Caco-2 (cell line): ENCODE results near the gene P2RX6. TPM values are rescaled to one million over a fixed set of nuclear protein-coding genes. Genes with fewer than 3 reads are reported as not detected.
"Not testable (repeated sequence)": the region's sequence is repeated elsewhere in the genome, so short reads cannot be mapped to it uniquely, and the experiment has no call there.

ENCODE experiments used
- BruUV-seq: library from RNA; stranded (reverse); fragments of 400-500 nt; replicated peaks from 2 replicates; lab custom pipeline; 2021; lab: Mats Ljungman, UMichigan
- CTCF ChIA-PET: fragments of 300-600 bp; sonication (Branson Sonifier 250); formaldehyde crosslinking; loops from one replicate; lab custom pipeline; 2022; ENCODE audit warnings: antibody characterized with exemption; lab: Charles Lee
- POLR2A ChIA-PET: fragments of 300-600 bp; sonication (Branson Sonifier 250); formaldehyde crosslinking; loops from one replicate; lab custom pipeline; 2022; ENCODE audit warnings: antibody characterized with exemption; lab: Charles Lee
- DNase-seq, 2 experiments: peaks; one replicate each; pipeline versions ENCODE4 v3.0.0 to v3.0.0-alpha.2; 2020 to 2022
- H3K27me3 ChIP-seq: replicated peaks from 2 replicates; pipeline ENCODE4 v1.6.0; 2011; ENCODE audit warnings: low read length; ENCODE audit not compliant: control insufficient read depth, insufficient read depth
- H3K36me3 ChIP-seq: 2 replicates; pipeline ENCODE4 v1.5.1; 2011; ENCODE audit warnings: low read length; ENCODE audit not compliant: control insufficient read depth, insufficient read depth
- H3K4me1 ChIP-seq: fragments of 250-450 bp; sonication (Bioruptor Pico); 2 replicates; pipeline ENCODE4 v1.5.1; 2020; ENCODE audit warnings: mild to moderate bottlenecking
- H3K4me3 ChIP-seq: 2 replicates; pipeline ENCODE4 v1.5.1; 2011; ENCODE audit warnings: low read depth, mild to moderate bottlenecking, control low read depth, low read length
- H3K9me3 ChIP-seq: fragments of 250-450 bp; sonication (Bioruptor Pico); 2 replicates; pipeline ENCODE4 v1.5.1; 2020; ENCODE audit warnings: mild to moderate bottlenecking, moderate library complexity
- H3K27ac Mint-ChIP-seq: one replicate; pipeline ENCODE4 v1.8.0; 2022; ENCODE audit warnings: mixed read lengths; ENCODE audit not compliant: unreplicated experiment
- H3K27me3 Mint-ChIP-seq: one replicate; pipeline ENCODE4 v1.8.0; 2022; ENCODE audit warnings: mixed read lengths; ENCODE audit not compliant: insufficient read depth, unreplicated experiment
- H3K36me3 Mint-ChIP-seq: one replicate; pipeline ENCODE4 v1.8.0; 2022; ENCODE audit warnings: mild to moderate bottlenecking, mixed read lengths; ENCODE audit not compliant: insufficient read depth, unreplicated experiment
- H3K4me1 Mint-ChIP-seq: one replicate; pipeline ENCODE4 v1.8.0; 2022; ENCODE audit warnings: low read depth, mixed read lengths; ENCODE audit not compliant: unreplicated experiment
- H3K4me3 Mint-ChIP-seq: one replicate; pipeline ENCODE4 v1.8.0; 2022; ENCODE audit warnings: mild to moderate bottlenecking, moderate library complexity, mixed read lengths; ENCODE audit not compliant: unreplicated experiment
- H3K9me3 Mint-ChIP-seq: one replicate; pipeline ENCODE4 v1.8.0; 2022; ENCODE audit warnings: mixed read lengths; ENCODE audit not compliant: unreplicated experiment
- intact Hi-C: fragments of 100-400 bp; cut with micrococcal nuclease; formaldehyde crosslinking; loops from one replicate; pipeline ENCODE4 v1.10.0; 2022; ENCODE audit not compliant: unreplicated experiment
- total RNA-seq: library from RNA; stranded (reverse); gene quantifications from 2 replicates; pipeline ENCODE4 v1.2.3, GENCODE V29; 2022
- TF ChIP-seq, protein P1 (sequence below), 2 experiments: fragments of 200-600 bp in 1 of 2; IDR thresholded peaks; 1 replicate in 1 of 2; 2 replicates in 1 of 2; pipeline versions ENCODE4 v1.5.1 to v1.8.0; 2011 to 2022; ENCODE audit warnings: antibody characterized with exemption in 1 of 2, control low read depth in 1 of 2, inconsistent platforms in 1 of 2, low read depth in 1 of 2, low read length in 1 of 2, mild to moderate bottlenecking in 1 of 2, moderate library complexity in 1 of 2; ENCODE audit not compliant: insufficient read depth in 1 of 2, severe bottlenecking in 1 of 2, unreplicated experiment in 1 of 2

P2RX6 gene
- total RNA-seq, 1 experiment from 2014 or later, result 0.11 TPM

- Histone ChIP-seq H3K9me3 (no peaks in the 10 kb centered on the region), H3K27me3 (no peaks in the 10 kb centered on the region), H3K4me1 (peaks cover 9% of the 10 kb centered on the region), H3K4me3 (peak within 1 kb of the TSS; percentile 43), H3K36me3 (no peaks in the 10 kb centered on the region; the same call in 1 of the 2 replicates)
- peak within 1 kb of the TSS; percentile 98 for H3K4me3 Mint-ChIP-seq
- TF ChIP-seq, protein P1, sequence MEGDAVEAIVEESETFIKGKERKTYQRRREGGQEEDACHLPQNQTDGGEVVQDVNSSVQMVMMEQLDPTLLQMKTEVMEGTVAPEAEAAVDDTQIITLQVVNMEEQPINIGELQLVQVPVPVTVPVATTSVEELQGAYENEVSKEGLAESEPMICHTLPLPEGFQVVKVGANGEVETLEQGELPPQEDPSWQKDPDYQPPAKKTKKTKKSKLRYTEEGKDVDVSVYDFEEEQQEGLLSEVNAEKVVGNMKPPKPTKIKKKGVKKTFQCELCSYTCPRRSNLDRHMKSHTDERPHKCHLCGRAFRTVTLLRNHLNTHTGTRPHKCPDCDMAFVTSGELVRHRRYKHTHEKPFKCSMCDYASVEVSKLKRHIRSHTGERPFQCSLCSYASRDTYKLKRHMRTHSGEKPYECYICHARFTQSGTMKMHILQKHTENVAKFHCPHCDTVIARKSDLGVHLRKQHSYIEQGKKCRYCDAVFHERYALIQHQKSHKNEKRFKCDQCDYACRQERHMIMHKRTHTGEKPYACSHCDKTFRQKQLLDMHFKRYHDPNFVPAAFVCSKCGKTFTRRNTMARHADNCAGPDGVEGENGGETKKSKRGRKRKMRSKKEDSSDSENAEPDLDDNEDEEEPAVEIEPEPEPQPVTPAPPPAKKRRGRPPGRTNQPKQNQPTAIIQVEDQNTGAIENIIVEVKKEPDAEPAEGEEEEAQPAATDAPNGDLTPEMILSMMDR (IDR thresholded peaks at IDR 0.05; ENCODE audit: insufficient read depth in 1 of 2, low read depth in 1 of 2, low read length in 1 of 2, severe bottlenecking in 1 of 2, unreplicated experiment in 1 of 2), result no peak
- peak within 1 kb of the TSS; percentile 98 for H3K27ac Mint-ChIP-seq
- TSS peak; percentile 83 for BruUV-seq
- H3K9me3 Mint-ChIP-seq, result no peaks in the 10 kb centered on the region
- peaks cover 40% of the 10 kb centered on the region for H3K36me3 Mint-ChIP-seq
- peak; percentile 96 for DNase-seq
- intact Hi-C loops, result loop anchor here (1.0 to 2.0 kb wide), 4 partner anchors 19 to 116 kb away; partner anchors contain the start of gene LZTR1
- peaks cover 10% of the 10 kb centered on the region for H3K4me1 Mint-ChIP-seq
- ChIA-PET POLR2A (interaction anchor here (0.6 to 2.0 kb wide), 4 partner anchors 20 to 65 kb away, joined by 3 to 19 read pairs (median 4); partner anchors contain the start of gene LZTR1), CTCF (interaction anchor here (1.0 to 1.3 kb wide), 2 partner anchors 116 to 682 kb away, joined by 3 to 6 read pairs; partner anchors contain the start of gene DGCR6L)
- no peaks in the 10 kb centered on the region for H3K27me3 Mint-ChIP-seq
Measured at GRCh38 chr22:21001601-21002325, 13.2 kb upstream of the P2RX6 start, which contains the start of gene THAP7. THAP7 (minus strand) TSS chr22:21002118; CDS start chr22:21001911, 207 bp downstream.

DNA sequence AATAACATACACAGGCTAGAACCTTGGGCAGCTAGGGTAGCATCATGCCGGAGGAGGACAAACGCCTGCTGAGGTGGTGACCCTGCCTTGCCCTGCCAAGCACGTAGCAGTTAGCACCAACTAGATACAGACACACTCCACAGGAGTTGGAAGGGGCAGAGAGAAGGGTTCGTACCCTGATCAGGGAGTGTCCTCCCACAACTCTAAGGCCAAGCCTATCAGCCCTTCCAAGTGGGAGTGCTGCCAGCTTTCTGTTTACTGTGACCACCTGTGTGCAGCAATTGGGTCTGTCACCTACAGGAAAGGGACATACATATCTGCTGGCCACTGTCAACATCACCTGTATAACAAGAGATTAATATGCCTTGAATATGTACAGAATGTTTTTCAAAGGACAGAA, 11.2 kb upstream of the P2RX6 start:
- no peaks in the 10 kb centered on the region for H3K9me3 ChIP-seq
- POLR2A ChIA-PET, result no interaction called here
- BruUV-seq, result no TSS peak

GRCh38 chr22:21009208-21009607, 5.8 kb upstream of the P2RX6 start:
- DNase-seq, H3K4me3 ChIP-seq, H3K27me3 Mint-ChIP-seq, H3K27ac Mint-ChIP-seq, H3K4me3 Mint-ChIP-seq, H3K9me3 Mint-ChIP-seq, H3K27me3 ChIP-seq, H3K4me1 ChIP-seq, H3K9me3 ChIP-seq, H3K4me1 Mint-ChIP-seq, POLR2A ChIA-PET, H3K36me3 Mint-ChIP-seq, BruUV-seq, H3K36me3 ChIP-seq, intact Hi-C loops: not testable (repeated sequence)
- CTCF ChIA-PET, result interaction anchor here (0.9 kb wide), 1 partner anchor 250 kb away, joined by 3 read pairs; no protein-coding TSS in a partner anchor

More for the DNA sequence above, 11.2 kb upstream of the P2RX6 start:
- no peak overlapping the region for H3K4me3 ChIP-seq
- TF ChIP-seq, protein P1 (IDR thresholded peaks at IDR 0.05; ENCODE audit: insufficient read depth in 1 of 2, low read depth in 1 of 2, low read length in 1 of 2, severe bottlenecking in 1 of 2, unreplicated experiment in 1 of 2), result no peak
- no peaks in the 10 kb centered on the region; the same call in 1 of the 2 replicates for H3K36me3 ChIP-seq
- intact Hi-C loops, result no loop called here
- CTCF ChIA-PET, result interaction anchor here (0.6 kb wide), 1 partner anchor 553 kb away, joined by 5 read pairs; no protein-coding TSS in a partner anchor
- Mint-ChIP-seq H3K9me3 (no peaks in the 10 kb centered on the region), H3K27ac (no peak overlapping the region), H3K4me3 (no peak overlapping the region), H3K36me3 (peaks cover 22% of the 10 kb centered on the region), H3K4me1 (peaks cover 10% of the 10 kb centered on the region), H3K27me3 (no peaks in the 10 kb centered on the region)
- DNase-seq, result no peak
- H3K27me3 ChIP-seq, result no peaks in the 10 kb centered on the region
- peaks cover 9% of the 10 kb centered on the region for H3K4me1 ChIP-seq
